Inflammatory macrophage treated with lipopolysaccharide for 1 hour (primary cell): Measurements from ENCODE around the gene NOL3.

Experiments used
- DNase-seq, 2 donors: peaks; one replicate each; pipeline ENCODE4 v3.0.0-alpha.2; 2020 to 2022

Gene NOL3

GRCh38 chr16:67190448-67191399 is 20.4 kb downstream of the NOL3 start:
- no peak for DNase-seq

- DNase-seq: no peak
These were observed 21.2 kb downstream of the NOL3 start for GRCh38 chr16:67191411-67191994.

GRCh38 chr16:67191995-67192681 is 21.8 kb downstream of the NOL3 start, which contains the start of gene E2F4:
TSS of gene E2F4 (plus strand) at chr16:67192155. CDS start at chr16:67192228, 73 bp downstream.
- peak; percentile 89 to 93 for DNase-seq

GRCh38 chr16:67192781-67193361 is 22.5 kb downstream of the NOL3 start:
- DNase-seq: no peak

DNA sequence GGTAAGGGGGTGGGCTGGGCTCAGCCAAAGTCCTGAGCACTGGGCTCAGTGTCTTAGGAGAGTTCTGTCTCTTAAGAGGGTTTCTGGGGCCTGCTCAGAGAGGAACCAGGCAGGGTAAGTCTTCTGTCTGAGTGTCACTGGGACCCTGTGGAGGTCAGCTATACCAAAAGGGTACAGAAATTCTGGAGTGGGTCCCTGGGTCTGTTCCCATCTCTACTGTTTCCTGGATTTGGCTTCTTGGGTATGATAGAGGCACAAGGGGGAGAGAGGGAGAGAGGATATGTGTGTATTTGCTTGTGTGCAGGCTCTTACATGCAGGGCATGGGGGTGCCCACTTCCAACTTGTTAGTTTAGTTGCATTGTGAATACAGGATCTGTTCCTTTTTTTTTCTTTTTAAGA is 23.2 kb downstream of the NOL3 start:
- DNase-seq: no peak

DNA sequence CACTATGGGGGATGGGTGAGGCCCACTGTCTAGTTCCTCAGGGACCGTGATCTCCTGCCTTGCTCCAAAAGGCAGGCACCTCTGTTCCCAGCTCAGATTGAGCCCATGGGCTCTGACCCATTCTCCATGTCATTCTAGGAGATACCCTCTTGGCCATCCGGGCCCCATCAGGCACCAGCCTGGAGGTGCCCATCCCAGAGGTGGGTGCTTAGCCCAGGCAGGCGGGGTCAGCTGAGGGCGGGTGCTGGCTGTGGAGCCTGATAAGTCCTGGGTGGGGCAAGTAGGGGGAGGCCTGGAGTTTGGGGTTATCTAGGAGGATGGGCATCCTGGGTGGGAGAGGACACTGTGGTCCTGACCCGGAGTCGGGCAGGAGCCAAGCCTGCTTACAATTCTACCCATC is 23.9 kb downstream of the NOL3 start:
- no peak for DNase-seq

DNA sequence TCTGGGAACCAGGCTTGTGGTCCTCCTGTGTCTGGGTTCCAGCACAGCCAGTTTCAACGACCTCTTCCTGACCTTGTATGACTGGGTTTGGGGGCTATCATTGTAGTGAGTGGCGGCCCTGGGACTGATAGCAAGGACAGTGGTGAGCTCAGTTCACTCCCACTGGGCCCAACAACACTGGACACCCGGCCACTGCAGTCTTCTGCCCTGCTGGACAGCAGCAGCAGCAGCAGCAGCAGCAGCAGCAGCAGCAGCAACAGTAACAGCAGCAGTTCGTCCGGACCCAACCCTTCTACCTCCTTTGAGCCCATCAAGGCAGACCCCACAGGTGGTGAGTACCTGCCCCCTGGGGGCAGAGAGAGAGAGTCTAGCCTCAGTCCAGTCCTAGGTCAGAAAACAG is 25.3 kb downstream of the NOL3 start:
- DNase-seq: no peak

GRCh38 chr16:67196881-67197280 is 26.5 kb downstream of the NOL3 start:
- no peak for DNase-seq

DNA sequence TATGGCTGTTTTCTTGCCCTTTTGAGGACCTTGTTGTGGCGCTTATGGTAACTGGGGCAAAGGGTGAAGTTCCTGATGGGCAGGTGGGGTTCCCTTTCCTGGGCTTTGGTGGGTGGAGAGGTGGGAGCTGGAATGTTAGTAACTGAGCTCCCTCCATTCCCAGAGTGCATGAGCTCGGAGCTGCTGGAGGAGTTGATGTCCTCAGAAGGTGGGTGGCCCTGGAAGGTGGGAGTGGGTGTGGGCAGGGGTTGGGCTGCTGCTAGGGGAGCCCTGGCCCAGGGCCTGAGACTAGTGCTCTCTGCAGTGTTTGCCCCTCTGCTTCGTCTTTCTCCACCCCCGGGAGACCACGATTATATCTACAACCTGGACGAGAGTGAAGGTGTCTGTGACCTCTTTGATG is 27.4 kb downstream of the NOL3 start:
- DNase-seq: no peak

- peak in 1 of 2 donors; percentile 65 for DNase-seq
These were observed 27.9 kb downstream of the NOL3 start for GRCh38 chr16:67198238-67198734.

DNA sequence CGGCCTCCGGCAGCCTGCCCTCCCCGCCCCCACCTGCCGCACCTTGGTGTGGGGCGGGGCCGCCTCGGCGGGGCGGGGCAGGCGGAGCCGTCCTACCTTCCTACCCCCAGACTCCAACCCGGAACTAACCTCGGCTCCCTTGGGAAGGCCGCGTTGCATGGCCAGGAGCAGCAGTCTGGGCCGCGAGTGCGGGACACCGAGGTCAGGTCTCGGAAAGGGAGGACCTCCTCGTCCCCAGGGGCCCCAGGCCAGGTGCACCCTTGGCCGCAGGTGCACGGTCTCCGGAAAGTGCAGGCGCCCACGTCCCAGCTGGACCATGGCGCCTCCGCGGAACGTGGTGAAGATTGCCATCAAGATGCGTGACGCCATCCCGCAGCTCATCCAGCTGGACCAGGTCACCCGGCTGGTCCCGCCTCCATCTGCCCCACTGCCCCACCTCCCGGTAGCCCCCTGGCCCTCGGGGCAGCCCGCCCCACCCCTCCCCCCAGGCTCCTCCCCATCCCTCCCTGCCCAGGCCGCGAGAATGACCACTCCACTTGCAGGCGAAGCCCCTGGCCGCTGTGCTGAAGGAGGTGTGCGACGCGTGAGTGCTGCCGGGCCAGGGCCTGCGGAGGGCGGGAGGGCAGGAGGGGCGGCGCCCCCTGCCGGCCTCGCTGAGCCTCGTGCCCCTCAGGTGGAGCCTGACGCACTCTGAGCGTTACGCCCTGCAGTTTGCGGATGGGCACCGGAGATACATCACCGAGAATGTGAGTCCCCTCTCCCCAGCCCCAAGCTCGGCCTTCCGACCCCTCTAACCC is 28.9 kb downstream of the NOL3 start, which contains the start of gene ELMO3:
Gene ELMO3, plus strand, starts transcription at position 121 of the 797 bp plus-strand sequence. Its CDS starts 196 bp downstream, at position 317.
- DNase-seq: no peak

GRCh38 chr16:67199808-67200198 is 29.5 kb downstream of the NOL3 start:
- DNase-seq: no peak

DNA sequence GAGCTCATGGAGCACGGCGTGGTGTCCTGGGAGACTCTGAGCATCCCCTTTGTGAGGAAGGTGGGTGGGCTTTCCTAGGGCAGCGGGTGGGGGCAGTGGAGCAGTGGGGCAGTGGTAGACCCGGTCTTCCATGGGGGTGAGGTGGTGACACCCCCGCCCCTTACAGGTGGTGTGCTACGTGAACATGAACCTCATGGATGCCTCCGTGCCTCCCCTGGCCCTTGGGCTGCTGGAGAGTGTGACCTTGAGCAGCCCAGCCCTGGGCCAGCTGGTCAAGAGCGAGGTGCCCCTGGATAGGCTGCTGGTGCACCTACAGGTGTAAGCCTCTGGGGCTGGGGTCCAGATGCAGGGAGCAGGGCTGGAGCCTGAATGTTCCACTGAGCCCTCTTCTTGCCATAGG is 30.2 kb downstream of the NOL3 start:
- no peak for DNase-seq

GRCh38 chr16:67201411-67202345 is 31.3 kb downstream of the NOL3 start:
- DNase-seq: no peak

DNA sequence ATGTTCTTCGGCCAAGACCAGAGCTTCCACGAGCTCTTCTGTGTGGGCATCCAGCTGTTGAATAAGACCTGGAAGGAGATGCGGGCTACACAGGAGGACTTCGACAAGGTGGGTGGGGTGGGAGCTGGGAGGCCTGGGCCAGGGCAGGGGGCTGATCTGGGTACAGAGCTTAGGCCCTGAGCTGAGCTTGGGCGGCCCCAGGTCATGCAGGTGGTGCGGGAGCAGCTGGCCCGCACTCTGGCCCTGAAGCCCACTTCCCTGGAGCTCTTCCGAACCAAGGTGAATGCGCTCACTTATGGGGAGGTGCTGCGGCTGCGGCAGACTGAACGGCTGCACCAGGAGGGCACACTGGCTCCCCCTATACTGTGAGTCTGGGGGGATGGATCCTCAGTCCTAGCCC is 32.1 kb downstream of the NOL3 start:
- no peak for DNase-seq

DNA sequence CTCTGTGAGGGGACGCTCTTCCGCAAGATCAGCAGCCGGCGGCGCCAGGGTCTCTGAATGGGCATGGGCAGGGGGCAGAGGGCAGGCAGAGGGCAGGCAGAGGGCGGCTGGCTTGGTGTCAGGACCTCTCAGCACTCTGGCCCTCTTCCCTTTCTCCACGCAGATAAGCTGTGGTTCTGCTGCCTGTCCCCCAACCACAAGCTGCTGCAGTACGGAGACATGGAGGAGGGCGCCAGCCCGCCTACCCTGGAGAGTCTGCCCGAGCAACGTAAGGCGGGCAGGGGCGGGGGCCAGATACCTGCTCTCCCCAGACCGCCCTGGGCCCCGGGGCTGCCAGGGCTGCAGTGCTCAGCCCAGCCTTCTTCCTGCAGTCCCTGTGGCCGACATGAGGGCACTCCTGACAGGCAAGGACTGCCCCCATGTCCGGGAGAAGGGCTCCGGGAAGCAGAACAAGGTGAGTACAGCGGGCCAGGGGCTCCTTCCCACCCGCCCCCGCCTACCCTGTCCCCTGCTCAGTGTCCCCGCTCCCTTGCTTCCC is 32.7 kb downstream of the NOL3 start:
- no peak for DNase-seq

DNA sequence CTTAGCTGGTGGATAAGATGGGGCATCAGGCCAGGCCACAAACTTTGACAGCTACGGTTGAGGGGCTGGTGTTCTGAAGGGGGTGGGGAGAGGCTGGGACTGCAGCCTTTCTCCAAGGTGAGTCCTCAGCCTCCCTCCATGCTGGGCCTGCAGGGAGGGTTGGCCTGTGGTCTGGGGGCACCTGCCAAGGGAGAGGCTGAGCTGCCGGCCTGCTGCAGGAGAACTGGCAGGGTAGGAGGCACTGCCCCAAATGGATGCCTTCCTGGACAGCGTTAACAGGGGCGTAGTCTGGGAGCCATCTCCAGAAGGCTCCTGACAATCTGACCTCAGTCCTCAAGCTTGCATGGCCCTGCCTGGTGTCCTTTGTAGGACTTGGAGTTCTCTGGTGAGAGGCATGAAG is 33.7 kb downstream of the NOL3 start:
- no peak for DNase-seq

DNA sequence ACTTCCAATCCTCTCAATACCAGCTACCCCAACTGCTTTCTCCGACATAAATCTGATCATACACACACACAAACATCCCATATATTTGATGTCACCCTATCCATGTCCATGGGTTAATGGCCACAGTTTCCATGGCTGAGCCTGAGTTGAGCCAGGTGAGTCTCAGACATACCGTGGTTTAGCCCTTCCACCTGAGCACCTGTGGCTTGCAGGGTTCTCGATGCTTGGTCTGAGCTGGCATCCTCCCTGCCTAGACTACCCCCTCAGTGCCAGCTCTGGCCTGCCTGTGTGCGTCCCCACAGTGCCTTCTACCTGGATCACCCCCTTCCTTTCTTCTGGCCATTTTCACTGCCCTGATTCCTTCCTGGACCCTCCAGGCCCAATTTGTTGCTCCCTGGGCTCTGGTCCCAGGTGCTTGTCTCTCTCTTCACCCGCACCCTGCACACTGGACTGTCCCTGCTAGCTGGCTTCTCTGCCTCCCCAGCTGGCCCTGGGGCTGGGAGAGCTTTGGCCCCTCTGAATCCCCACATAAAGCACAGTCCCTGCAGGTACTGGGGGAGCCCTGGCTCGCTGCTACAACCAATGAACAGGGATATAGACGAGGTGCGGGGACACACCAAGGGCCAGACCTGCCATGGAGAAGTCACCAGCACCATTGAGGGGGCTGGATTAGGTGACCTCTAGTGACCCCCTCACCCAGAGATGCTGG is 35.9 kb downstream of the NOL3 start:
- DNase-seq: no peak

GRCh38 chr16:67206838-67207248 is 36.5 kb downstream of the NOL3 start:
- DNase-seq: no peak
